Suprapubic skin (tissue), 4 donors: Measurements from ENCODE around the gene ASS1. TPM values are rescaled to one million over a fixed set of nuclear protein-coding genes. Genes with fewer than 3 reads are reported as not detected.

Experiments used
- DNase-seq, 2 donors: peaks; one replicate each; pipeline ENCODE4 v3.0.0-alpha.2; 2019; ENCODE audit warnings: low spot score in 2 of 2
- H3K27ac ChIP-seq: fragments of 200-600 bp; sonication (generic); one replicate; pipeline ENCODE4 v1.5.1; 2019
- H3K27me3 ChIP-seq: fragments of 200-600 bp; sonication (generic); one replicate; pipeline ENCODE4 v1.5.1; 2019
- H3K36me3 ChIP-seq: fragments of 200-600 bp; sonication (generic); one replicate; pipeline ENCODE4 v1.5.1; 2019
- H3K4me1 ChIP-seq: fragments of 200-600 bp; sonication (generic); one replicate; pipeline ENCODE4 v1.5.1; 2019
- H3K4me3 ChIP-seq: fragments of 200-600 bp; sonication (generic); one replicate; pipeline ENCODE4 v1.5.1; 2019; ENCODE audit warnings: mild to moderate bottlenecking
- H3K9me3 ChIP-seq: fragments of 200-600 bp; sonication (generic); one replicate; pipeline ENCODE4 v1.5.1; 2019
- EP300 ChIP-seq: sonication (generic); formaldehyde crosslinking; IDR thresholded peaks from one replicate; pipeline ENCODE4 v1.6.1; 2017; ENCODE audit warnings: antibody characterized with exemption
- POLR2A ChIP-seq, 2 donors: fragments of 450-650 bp; IDR thresholded peaks; one replicate each; pipeline ENCODE4 v1.6.1; 2017; ENCODE audit warnings: antibody characterized with exemption in 2 of 2, mild to moderate bottlenecking in 2 of 2, moderate library complexity in 2 of 2
- POLR2AphosphoS5 ChIP-seq, 3 donors: sonication (generic); formaldehyde crosslinking; IDR thresholded peaks; one replicate each; pipeline ENCODE4 v1.6.1; 2017; ENCODE audit warnings: antibody characterized with exemption in 3 of 3
- WGBS: methylation state at CpG from one replicate; pipeline ENCODE4 v1.1.5; 2018; 5-methylcytosine and 5-hydroxymethylcytosine counted together
- total RNA-seq, 4 donors: library from RNA; depleted of rRNA; stranded (reverse); fragments of >200 nt; gene quantifications; one replicate each; pipeline ENCODE4 v1.1.0, GENCODE V29; 2016
- TF ChIP-seq, protein P1 (sequence below), 2 donors: fragments of 200-600 bp in 1 of 2; fragments of 450-650 bp in 1 of 2; sonication (generic) in 1 of 2; IDR thresholded peaks; one replicate each; pipeline ENCODE4 v1.5.1; 2016 to 2019; ENCODE audit warnings: antibody characterized with exemption in 2 of 2, mild to moderate bottlenecking in 1 of 2, moderate library complexity in 1 of 2

ASS1 gene
- total RNA-seq, 4 donors from 2014 or later, result 107 to 225 (median 163) TPM

DNA sequence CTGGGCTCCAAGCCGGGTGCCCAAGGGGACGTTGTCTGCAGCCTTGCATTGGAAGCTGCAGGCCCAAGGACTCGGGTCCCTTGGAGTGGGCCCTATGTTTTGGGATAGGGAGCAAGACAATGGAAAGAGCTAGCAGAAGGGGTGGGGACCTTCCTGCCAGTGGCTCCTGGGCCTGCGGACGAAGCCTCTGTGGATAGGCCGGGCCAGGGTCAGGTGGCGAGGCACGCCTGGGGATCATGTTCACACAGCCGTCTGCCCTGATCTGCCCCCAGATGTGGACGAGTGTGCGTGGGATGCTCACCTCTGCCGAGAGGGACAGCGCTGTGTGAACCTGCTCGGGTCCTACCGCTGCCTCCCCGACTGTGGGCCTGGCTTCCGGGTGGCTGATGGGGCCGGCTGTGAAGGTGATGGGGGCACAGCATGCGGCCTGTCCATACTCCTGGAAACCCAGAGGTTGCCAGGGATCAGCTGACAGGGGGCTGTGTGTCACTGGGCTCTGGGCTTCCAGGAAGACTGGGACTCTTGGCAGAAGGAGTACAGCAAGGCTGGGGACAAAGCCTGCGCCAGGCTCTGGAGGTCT is 16.6 kb upstream of the ASS1 start:
- 88% methylated on average over 16 of the region's 20 CpGs for WGBS
- TF ChIP-seq EP300 (no peak), POLR2AphosphoS5 (IDR thresholded peaks at IDR 0.05) (no peak), POLR2A (IDR thresholded peaks at IDR 0.05) (no peak)
- TF ChIP-seq, protein P1, sequence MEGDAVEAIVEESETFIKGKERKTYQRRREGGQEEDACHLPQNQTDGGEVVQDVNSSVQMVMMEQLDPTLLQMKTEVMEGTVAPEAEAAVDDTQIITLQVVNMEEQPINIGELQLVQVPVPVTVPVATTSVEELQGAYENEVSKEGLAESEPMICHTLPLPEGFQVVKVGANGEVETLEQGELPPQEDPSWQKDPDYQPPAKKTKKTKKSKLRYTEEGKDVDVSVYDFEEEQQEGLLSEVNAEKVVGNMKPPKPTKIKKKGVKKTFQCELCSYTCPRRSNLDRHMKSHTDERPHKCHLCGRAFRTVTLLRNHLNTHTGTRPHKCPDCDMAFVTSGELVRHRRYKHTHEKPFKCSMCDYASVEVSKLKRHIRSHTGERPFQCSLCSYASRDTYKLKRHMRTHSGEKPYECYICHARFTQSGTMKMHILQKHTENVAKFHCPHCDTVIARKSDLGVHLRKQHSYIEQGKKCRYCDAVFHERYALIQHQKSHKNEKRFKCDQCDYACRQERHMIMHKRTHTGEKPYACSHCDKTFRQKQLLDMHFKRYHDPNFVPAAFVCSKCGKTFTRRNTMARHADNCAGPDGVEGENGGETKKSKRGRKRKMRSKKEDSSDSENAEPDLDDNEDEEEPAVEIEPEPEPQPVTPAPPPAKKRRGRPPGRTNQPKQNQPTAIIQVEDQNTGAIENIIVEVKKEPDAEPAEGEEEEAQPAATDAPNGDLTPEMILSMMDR (IDR thresholded peaks at IDR 0.05), result no peak
- no peaks in the 10 kb centered on the region for H3K36me3 ChIP-seq
- no peak for DNase-seq
- peaks cover 30% of the 10 kb centered on the region for H3K4me1 ChIP-seq
- H3K27ac ChIP-seq, result no peak overlapping the region
- H3K9me3 ChIP-seq, result no peaks in the 10 kb centered on the region
- no peak overlapping the region for H3K4me3 ChIP-seq
- H3K27me3 ChIP-seq, result peaks cover 33% of the 10 kb centered on the region

DNA sequence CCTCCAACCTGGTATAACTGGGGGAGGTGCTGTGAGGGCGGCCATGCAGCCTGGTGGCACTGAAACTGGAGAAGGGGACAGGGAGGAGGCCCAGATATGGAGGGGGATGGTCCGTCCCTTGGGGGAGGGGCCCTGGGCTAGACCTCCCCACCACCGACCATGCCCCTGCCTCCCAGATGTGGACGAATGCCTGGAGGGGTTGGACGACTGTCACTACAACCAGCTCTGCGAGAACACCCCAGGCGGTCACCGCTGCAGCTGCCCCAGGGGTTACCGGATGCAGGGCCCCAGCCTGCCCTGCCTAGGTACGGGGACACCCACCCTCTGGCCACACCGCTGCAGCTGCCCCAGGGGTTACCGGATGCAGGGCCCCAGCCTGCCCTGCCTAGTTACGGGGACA is 15.4 kb upstream of the ASS1 start:
- Histone ChIP-seq H3K9me3 (no peaks in the 10 kb centered on the region), H3K27ac (no peak overlapping the region), H3K27me3 (peaks cover 38% of the 10 kb centered on the region), H3K36me3 (no peaks in the 10 kb centered on the region), H3K4me3 (no peak overlapping the region), H3K4me1 (peaks cover 37% of the 10 kb centered on the region)
- DNase-seq, result peak in 1 of 2 donors; percentile 61
- 80% methylated on average over 6 of the region's 13 CpGs for WGBS
- TF ChIP-seq EP300 (no peak), POLR2AphosphoS5 (IDR thresholded peaks at IDR 0.05) (no peak), POLR2A (IDR thresholded peaks at IDR 0.05) (no peak)

- Histone ChIP-seq H3K27me3 (peaks cover 38% of the 10 kb centered on the region), H3K4me3 (no peak overlapping the region), H3K9me3 (no peaks in the 10 kb centered on the region), H3K36me3 (no peaks in the 10 kb centered on the region), H3K4me1 (peaks cover 37% of the 10 kb centered on the region), H3K27ac (no peak overlapping the region)
- 72% methylated on average over 6 of the region's 6 CpGs for WGBS
- TF ChIP-seq EP300, result no peak
- no peak for DNase-seq
Measured at GRCh38 chr9:130429831-130430230, 14.9 kb upstream of the ASS1 start.

DNA sequence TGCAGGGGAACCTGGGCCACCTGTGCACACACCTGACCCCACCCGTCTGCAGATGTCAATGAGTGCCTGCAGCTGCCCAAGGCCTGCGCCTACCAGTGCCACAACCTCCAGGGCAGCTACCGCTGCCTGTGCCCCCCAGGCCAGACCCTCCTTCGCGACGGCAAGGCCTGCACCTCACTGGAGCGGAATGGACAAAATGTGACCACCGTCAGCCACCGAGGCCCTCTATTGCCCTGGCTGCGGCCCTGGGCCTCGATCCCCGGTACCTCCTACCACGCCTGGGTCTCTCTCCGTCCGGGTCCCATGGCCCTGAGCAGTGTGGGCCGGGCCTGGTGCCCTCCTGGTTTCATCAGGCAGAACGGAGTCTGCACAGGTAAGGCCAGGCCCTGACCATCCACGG is 14.5 kb upstream of the ASS1 start:
- no peak overlapping the region for H3K4me3 ChIP-seq
- peaks cover 38% of the 10 kb centered on the region for H3K27me3 ChIP-seq
- peaks cover 37% of the 10 kb centered on the region for H3K4me1 ChIP-seq
- no peak for DNase-seq
- TF ChIP-seq POLR2A (IDR thresholded peaks at IDR 0.05), result no peak
- H3K27ac ChIP-seq, result no peak overlapping the region
- no peaks in the 10 kb centered on the region for H3K9me3 ChIP-seq
- 94% methylated on average over 7 of the region's 18 CpGs for WGBS
- no peaks in the 10 kb centered on the region for H3K36me3 ChIP-seq

DNA sequence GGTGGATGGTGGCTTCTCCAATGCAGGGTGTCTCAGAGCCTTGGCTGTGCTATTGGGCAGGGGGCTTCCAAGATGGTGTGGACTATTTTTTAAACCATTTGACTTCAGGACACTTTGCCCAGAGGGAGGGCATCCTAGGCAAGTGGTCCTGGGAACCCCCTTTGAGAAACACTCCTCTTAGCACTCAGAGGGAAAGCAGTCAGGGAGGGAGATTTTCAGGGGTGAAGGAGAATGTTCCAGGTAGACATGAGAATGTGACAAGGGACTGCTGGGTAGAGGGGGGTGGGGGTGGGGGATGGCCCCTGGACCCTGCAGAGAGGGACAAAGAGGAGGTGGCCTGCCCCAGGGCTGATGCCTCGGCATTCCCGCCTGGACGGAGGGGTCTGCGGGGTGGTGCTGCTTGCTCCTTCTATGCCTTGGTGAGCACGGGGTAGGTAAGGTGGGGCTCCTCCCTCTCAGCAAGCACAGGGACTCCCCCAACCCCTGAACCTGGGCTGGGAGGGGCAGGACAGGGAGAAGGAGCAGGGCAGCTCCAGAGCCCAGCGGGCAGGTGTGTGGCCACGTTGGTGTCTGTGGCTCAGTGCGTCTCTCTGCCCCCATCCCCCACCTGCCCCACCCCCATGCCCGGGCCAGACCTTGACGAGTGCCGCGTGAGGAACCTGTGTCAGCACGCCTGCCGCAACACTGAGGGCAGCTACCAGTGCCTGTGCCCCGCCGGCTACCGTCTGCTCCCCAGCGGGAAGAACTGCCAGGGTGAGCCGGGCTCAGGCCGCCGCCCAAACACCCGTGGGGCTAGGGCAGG is 13.8 kb upstream of the ASS1 start:
- peaks cover 37% of the 10 kb centered on the region for H3K4me1 ChIP-seq
- TF ChIP-seq EP300 (no peak), POLR2AphosphoS5 (IDR thresholded peaks at IDR 0.05) (no peak), POLR2A (IDR thresholded peaks at IDR 0.05) (no peak)
- TF ChIP-seq, protein P1 (IDR thresholded peaks at IDR 0.05), result no peak
- peaks cover 37% of the 10 kb centered on the region for H3K27me3 ChIP-seq
- H3K27ac ChIP-seq, result no peak overlapping the region
- 71% methylated on average over 5 of the region's 22 CpGs for WGBS
- DNase-seq, result no peak
- no peak overlapping the region for H3K4me3 ChIP-seq
- no peaks in the 10 kb centered on the region for H3K36me3 ChIP-seq
- no peaks in the 10 kb centered on the region for H3K9me3 ChIP-seq

DNA sequence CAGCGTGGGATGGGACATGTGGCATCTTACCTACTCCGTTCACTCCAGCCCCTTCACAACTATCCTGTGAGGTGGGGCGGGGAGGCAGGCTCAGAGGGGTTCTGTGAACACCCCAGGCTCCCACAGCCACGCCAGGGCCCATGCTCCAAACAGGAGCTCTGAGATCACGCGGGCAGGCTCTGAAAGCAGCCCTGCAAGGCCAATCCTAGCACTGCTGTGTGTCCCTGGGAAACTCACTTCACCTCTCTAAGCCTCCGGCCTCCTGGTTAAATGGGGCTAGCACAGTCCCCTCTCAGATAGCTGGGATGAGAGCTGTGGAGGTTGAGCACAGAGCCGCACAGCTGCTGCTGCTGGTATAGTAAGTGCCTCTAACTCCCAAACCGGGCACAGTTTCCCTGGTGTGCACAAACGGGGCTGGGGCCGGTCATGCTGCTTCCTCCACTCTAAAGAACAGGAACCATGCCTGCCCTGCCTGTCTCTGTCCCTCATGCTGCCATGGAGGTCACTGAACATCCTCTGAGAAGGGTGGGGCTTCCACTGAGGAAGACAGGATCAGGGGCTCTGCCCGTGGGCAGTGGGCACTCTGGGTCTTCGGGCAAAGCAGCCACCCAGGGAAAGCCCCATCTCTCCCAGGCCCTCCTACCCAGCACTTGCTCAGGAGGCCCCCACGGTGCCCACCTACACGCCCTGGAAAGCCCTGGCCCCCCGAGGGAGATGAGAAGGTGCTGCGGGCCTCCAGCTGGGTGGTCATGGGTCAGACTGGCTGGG is 13.0 kb upstream of the ASS1 start:
- TF ChIP-seq POLR2AphosphoS5 (IDR thresholded peaks at IDR 0.05), result no peak
- TF ChIP-seq EP300, result no peak
- H3K27me3 ChIP-seq, result peaks cover 42% of the 10 kb centered on the region
- 62% methylated on average over 9 of the region's 17 CpGs for WGBS
- no peak overlapping the region for H3K4me3 ChIP-seq
- H3K9me3 ChIP-seq, result no peaks in the 10 kb centered on the region
- DNase-seq, result no peak
- H3K36me3 ChIP-seq, result no peaks in the 10 kb centered on the region
- no peak overlapping the region for H3K27ac ChIP-seq
- H3K4me1 ChIP-seq, result peaks cover 30% of the 10 kb centered on the region

DNA sequence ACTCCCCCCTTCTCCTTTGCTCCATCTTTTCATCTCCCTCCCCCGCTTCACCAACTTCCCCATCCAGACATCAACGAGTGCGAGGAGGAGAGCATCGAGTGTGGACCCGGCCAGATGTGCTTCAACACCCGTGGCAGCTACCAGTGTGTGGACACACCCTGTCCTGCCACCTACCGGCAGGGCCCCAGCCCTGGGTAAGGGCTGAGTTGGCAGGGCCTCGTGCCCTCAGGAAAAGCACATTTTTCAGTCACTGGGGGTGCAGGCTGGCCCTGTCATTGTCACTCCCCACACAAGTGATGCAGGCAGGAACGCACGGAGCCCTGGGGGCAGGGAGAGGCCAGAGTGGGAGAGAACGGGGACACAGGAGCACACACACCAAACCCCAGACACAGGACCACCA is 12.4 kb upstream of the ASS1 start:
- no peaks in the 10 kb centered on the region for H3K36me3 ChIP-seq
- peaks cover 23% of the 10 kb centered on the region for H3K4me1 ChIP-seq
- WGBS, result 53% methylated on average over 9 of the region's 11 CpGs
- H3K4me3 ChIP-seq, result no peak overlapping the region
- peaks cover 42% of the 10 kb centered on the region for H3K27me3 ChIP-seq
- H3K9me3 ChIP-seq, result no peaks in the 10 kb centered on the region
- DNase-seq, result no peak
- no peak for TF ChIP-seq POLR2AphosphoS5 (IDR thresholded peaks at IDR 0.05)
- no peak for TF ChIP-seq POLR2A (IDR thresholded peaks at IDR 0.05)
- TF ChIP-seq, protein P1 (IDR thresholded peaks at IDR 0.05), result no peak
- TF ChIP-seq EP300, result no peak
- H3K27ac ChIP-seq, result no peak overlapping the region
